Measurements from ENCODE around the gene IQGAP2.

IQGAP2 gene

GRCh38 chr5:76585783-76586217 is 182.7 kb downstream of the IQGAP2 start:
- TF ChIP-seq CTCF (IDR thresholded peaks at IDR 0.05; ENCODE audit: extremely low read depth, insufficient read depth, missing control alignments): no peak
- in situ Hi-C loops (cut with MboI; ENCODE audit: low pct_unique_long_range_greater_than_20kb, low sequenced_read_pairs, unreplicated experiment): no loop called here
- no peak for DNase-seq (ENCODE audit: low spot score)

DNA sequence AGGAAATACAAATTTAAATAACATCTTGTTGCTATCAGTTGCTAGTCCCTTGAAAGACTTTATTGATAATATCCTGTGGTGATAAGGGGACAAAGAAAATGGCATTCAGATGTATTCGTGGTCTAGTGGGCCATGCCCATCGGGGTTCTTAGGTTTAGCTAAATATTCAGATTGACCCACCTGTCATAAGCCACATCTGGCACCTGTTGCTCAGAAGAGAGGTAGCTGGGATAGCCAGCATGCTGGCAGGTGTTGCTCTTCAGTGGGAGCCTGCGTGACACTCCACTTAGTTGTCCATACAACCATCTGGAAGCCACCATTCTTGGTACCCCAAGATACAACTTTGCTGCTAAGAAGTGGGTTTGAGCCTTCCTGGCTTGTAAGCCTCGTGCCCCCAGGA is 183.4 kb downstream of the IQGAP2 start:
- DNase-seq (ENCODE audit: low spot score): no peak
- TF ChIP-seq CTCF (IDR thresholded peaks at IDR 0.05; ENCODE audit: extremely low read depth, insufficient read depth, missing control alignments): no peak
- in situ Hi-C loops (cut with MboI; ENCODE audit: low pct_unique_long_range_greater_than_20kb, low sequenced_read_pairs, unreplicated experiment): no loop called here

- no peak for TF ChIP-seq CTCF (IDR thresholded peaks at IDR 0.05; ENCODE audit: extremely low read depth, insufficient read depth, missing control alignments)
- peak; percentile 34 for DNase-seq (ENCODE audit: low spot score)
- in situ Hi-C loops (cut with MboI; ENCODE audit: low pct_unique_long_range_greater_than_20kb, low sequenced_read_pairs, unreplicated experiment): loop anchor here (10.0 kb wide), 1 partner anchor 185 kb away; no protein-coding TSS in a partner anchor
Observed at GRCh38 chr5:76590027-76590426, 186.9 kb downstream of the IQGAP2 start.

GRCh38 chr5:76591366-76591765 is 188.3 kb downstream of the IQGAP2 start:
- TF ChIP-seq CTCF (IDR thresholded peaks at IDR 0.05; ENCODE audit: extremely low read depth, insufficient read depth, missing control alignments): no peak
- in situ Hi-C loops (cut with MboI; ENCODE audit: low pct_unique_long_range_greater_than_20kb, low sequenced_read_pairs, unreplicated experiment): loop anchor here (10.0 kb wide), 1 partner anchor 183 kb away; no protein-coding TSS in a partner anchor
- DNase-seq (ENCODE audit: low spot score): no peak

DNA sequence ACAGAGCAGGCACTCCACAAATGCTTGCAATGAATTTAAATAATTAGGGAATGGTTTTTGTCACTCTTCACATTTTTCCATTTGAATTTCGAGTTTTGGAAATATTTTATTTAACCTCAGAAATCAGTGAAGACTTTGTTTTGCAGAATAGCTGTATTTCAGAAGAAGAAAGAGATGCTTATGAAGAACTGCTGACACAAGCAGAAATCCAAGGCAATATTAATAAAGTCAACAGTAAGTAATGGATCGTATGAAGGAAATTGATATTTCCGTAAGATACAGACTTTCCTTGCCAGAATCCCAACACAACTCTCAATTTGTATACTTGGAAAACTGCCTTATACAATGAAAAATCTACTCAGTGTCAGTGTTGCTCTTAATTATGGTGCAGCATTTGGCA is 189.6 kb downstream of the IQGAP2 start:
- in situ Hi-C loops (cut with MboI; ENCODE audit: low pct_unique_long_range_greater_than_20kb, low sequenced_read_pairs, unreplicated experiment): loop anchor here (10.0 kb wide), 1 partner anchor 182 kb away; no protein-coding TSS in a partner anchor
- no peak for DNase-seq (ENCODE audit: low spot score)
- no peak for TF ChIP-seq CTCF (IDR thresholded peaks at IDR 0.05; ENCODE audit: extremely low read depth, insufficient read depth, missing control alignments)

DNA sequence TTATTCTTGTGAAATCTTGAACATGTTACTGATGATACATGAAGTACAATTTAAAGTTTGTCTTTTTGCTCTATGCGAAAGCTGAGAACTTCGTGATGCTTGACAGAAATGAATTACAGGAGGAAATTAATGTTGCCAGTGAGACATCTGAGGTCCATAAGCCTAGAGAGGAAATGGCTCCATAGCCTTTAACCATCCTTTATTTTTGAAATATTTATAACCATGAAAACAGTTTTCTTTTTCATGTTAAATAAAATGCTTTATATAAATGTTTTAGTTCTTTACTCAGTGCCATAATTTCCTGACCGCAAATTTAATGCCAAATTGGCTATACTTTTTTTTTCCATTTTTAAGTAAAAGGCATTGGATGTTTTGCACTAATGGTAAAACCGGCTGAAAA is 191.0 kb downstream of the IQGAP2 start:
- TF ChIP-seq CTCF (IDR thresholded peaks at IDR 0.05; ENCODE audit: extremely low read depth, insufficient read depth, missing control alignments): no peak
- DNase-seq (ENCODE audit: low spot score): no peak
- in situ Hi-C loops (cut with MboI; ENCODE audit: low pct_unique_long_range_greater_than_20kb, low sequenced_read_pairs, unreplicated experiment): loop anchor here (10.0 kb wide), 1 partner anchor 181 kb away; no protein-coding TSS in a partner anchor
